B cell (primary cell): ENCODE data around the gene GATA5. TPM values are rescaled to one million over a fixed set of nuclear protein-coding genes. Genes with fewer than 3 reads are reported as not detected.

Experiments
- ATAC-seq: fragments of 200-7000 bp; cut with Tn5 transposase; one replicate; pipeline ENCODE4 v1.10.0; 2021; ENCODE audit warnings: low read depth, mild to moderate bottlenecking, moderate number of reproducible peaks, moderate library complexity
- CTCF ChIA-PET: fragments of 350-600 bp; sonication (Branson Sonifier 250); formaldehyde crosslinking; loops from one replicate; lab custom pipeline; 2021; ENCODE audit warnings: antibody characterized with exemption, inconsistent platforms; lab: Charles Lee
- POLR2A ChIA-PET: fragments of 350-600 bp; sonication (Branson Sonifier 250); formaldehyde crosslinking; loops from one replicate; lab custom pipeline; 2021; ENCODE audit warnings: antibody characterized with exemption; lab: Charles Lee
- DNase-seq: peaks from one replicate; pipeline ENCODE4 v3.0.0; 2013
- H2AFZ ChIP-seq: 2 replicates; pipeline ENCODE4 v1.6.1; 2012; ENCODE audit warnings: mild to moderate bottlenecking, low read depth, low read length; ENCODE audit not compliant: insufficient read depth, poor library complexity, severe bottlenecking
- H3K27ac ChIP-seq, 2 donors: 1 replicate in 1 of 2; 2 replicates in 1 of 2; pipeline ENCODE4 v1.5.1; 2012 to 2013; ENCODE audit warnings: low read length in 2 of 2, mild to moderate bottlenecking in 2 of 2, moderate library complexity in 1 of 2
- H3K27me3 ChIP-seq, 4 experiments: fragments of 200-600 bp in 1 of 4; sonication (generic) in 1 of 4; replicated peaks in 1 of 4; 1 replicate in 2 of 4; 2 replicates in 2 of 4; pipeline versions ENCODE4 v1.6.1 to v1.7.0; 2013 to 2016; ENCODE audit warnings: low read length in 3 of 4, mild to moderate bottlenecking in 2 of 4, mixed read lengths in 1 of 4, moderate library complexity in 1 of 4; ENCODE audit not compliant: insufficient read depth in 4 of 4, control insufficient read depth in 3 of 4; ENCODE audit errors: control extremely low read depth in 1 of 4
- H3K36me3 ChIP-seq, 2 experiments: replicated peaks in 1 of 2; 1 replicate in 1 of 2; 2 replicates in 1 of 2; pipeline versions ENCODE4 v1.6.1 to v1.7.1; 2013; ENCODE audit warnings: low read length in 1 of 2; ENCODE audit not compliant: insufficient read depth in 2 of 2, control insufficient read depth in 1 of 2; ENCODE audit errors: control extremely low read depth in 1 of 2, extremely low read depth in 1 of 2
- H3K4me1 ChIP-seq, 2 donors: fragments of 200-600 bp in 1 of 2; sonication (generic) in 1 of 2; 1 replicate in 1 of 2; 2 replicates in 1 of 2; pipeline versions ENCODE4 v1.5.1 to v1.6.1; 2013 to 2017; ENCODE audit warnings: low read length in 2 of 2; ENCODE audit not compliant: control insufficient read depth in 2 of 2, insufficient read depth in 2 of 2
- H3K4me2 ChIP-seq: replicated peaks from 2 replicates; pipeline ENCODE3; 2012; ENCODE audit warnings: mild to moderate bottlenecking, low read depth, low read length; ENCODE audit not compliant: poor library complexity, severe bottlenecking
- H3K4me3 ChIP-seq, 5 experiments: fragments of 200-600 bp in 1 of 5; sonication (generic) in 1 of 5; 1 replicate in 3 of 5; 2 replicates in 2 of 5; pipeline versions ENCODE4 v1.5.1 to v1.7.0; 2011 to 2016; ENCODE audit warnings: low read length in 4 of 5, mild to moderate bottlenecking in 4 of 5, low read depth in 2 of 5, control low read depth in 1 of 5, moderate library complexity in 1 of 5; ENCODE audit not compliant: insufficient read depth in 1 of 5; ENCODE audit errors: control extremely low read depth in 1 of 5, extremely low read depth in 1 of 5
- H3K79me2 ChIP-seq: fragments of 200-600 bp; sonication (generic); one replicate; pipeline ENCODE4 v1.6.0; 2016; ENCODE audit warnings: low read length; ENCODE audit not compliant: control insufficient read depth, insufficient read depth
- H3K9ac ChIP-seq: fragments of 200-600 bp; sonication (generic); 2 replicates; pipeline ENCODE4 v1.6.1; 2017; ENCODE audit warnings: mild to moderate bottlenecking, low read length, moderate library complexity
- H3K9me3 ChIP-seq, 3 donors: one replicate each; pipeline versions ENCODE4 v1.6.1 to v1.7.1; 2013; ENCODE audit warnings: low read length in 2 of 3; ENCODE audit not compliant: control insufficient read depth in 2 of 3, insufficient read depth in 1 of 3; ENCODE audit errors: control extremely low read depth in 1 of 3
- H4K20me1 ChIP-seq: 2 replicates; pipeline ENCODE4 v1.6.0; 2012; ENCODE audit warnings: mild to moderate bottlenecking, low read length; ENCODE audit not compliant: insufficient read depth, control insufficient read depth, poor library complexity, severe bottlenecking
- H3K27ac Mint-ChIP-seq: one replicate; pipeline ENCODE4 v1.8.0; 2021; ENCODE audit warnings: mixed read lengths
- H3K27me3 Mint-ChIP-seq: one replicate; pipeline ENCODE4 v1.8.0; 2021; ENCODE audit warnings: mixed read lengths
- H3K4me1 Mint-ChIP-seq: one replicate; pipeline ENCODE4 v1.8.0; 2021; ENCODE audit warnings: mixed read lengths
- H3K4me3 Mint-ChIP-seq: one replicate; pipeline ENCODE4 v1.8.0; 2021; ENCODE audit warnings: mixed read lengths
- H3K9me3 Mint-ChIP-seq: one replicate; pipeline ENCODE4 v1.8.0; 2022; ENCODE audit warnings: mixed read lengths; ENCODE audit not compliant: insufficient read depth
- CTCF ChIP-seq: fragments of 200-600 bp; IDR thresholded peaks from one replicate; pipeline ENCODE4 v1.8.0; 2022; ENCODE audit warnings: antibody characterized with exemption, mild to moderate bottlenecking
- EZH2 ChIP-seq: IDR thresholded peaks from 2 replicates; pipeline ENCODE4 v1.6.1; 2012; ENCODE audit warnings: borderline replicate concordance, low read depth, mild to moderate bottlenecking, moderate library complexity, low read length; ENCODE audit not compliant: insufficient read depth, poor library complexity, severe bottlenecking
- WGBS: methylation state at CpG from one replicate; pipeline ENCODE4 v1.1.5; 2013; ENCODE audit warnings: missing lambda C conversion rate; ENCODE audit not compliant: insufficient coverage; 5-methylcytosine and 5-hydroxymethylcytosine counted together
- intact Hi-C: fragments of 100-400 bp; cut with micrococcal nuclease; formaldehyde crosslinking; loops from one replicate; pipeline ENCODE4 v1.10.0; 2022
- polyA plus RNA-seq: library from polyadenylated mRNA; depleted of rRNA; stranded (reverse); fragments of >200 nt; gene quantifications from 2 replicates; pipeline ENCODE4 v1.2.3, GENCODE V29; 2012
- total RNA-seq, 2 donors: library from RNA; stranded (reverse); fragments of 120-200 nt in 1 of 2; gene quantifications; 1 replicate in 1 of 2; 2 replicates in 1 of 2; pipeline versions ENCODE4 v1.2.3 to v1.2.4, GENCODE V29; 2013 to 2022

Gene GATA5
- total and polyA plus RNA-seq, 2 donors (not counting 1 experiment from before 2014, with no cell fraction given), result not detected

DNA sequence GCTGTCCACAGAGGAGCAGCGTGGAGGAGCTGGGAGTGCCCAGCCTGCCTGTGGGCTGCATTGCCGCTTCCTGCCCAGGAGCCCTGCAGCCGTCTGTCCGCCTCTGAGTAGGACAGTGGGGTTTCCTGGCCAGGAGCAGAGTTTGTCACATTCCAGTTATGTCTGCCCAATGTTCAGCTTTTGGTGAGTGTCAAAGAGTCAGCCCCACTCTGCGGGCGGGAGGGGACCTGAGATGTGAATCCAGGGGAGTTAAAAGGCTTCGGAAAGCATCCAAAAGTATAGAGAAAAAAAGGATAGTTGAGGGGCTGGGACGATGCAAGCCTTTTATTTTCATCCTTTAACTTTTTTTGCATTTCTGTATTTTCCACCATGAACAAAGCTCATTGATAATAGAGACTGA, 7.2 kb upstream of the GATA5 start:
- Histone ChIP-seq H3K27me3 (peaks cover 0 to 91% (median 35%) of the 10 kb centered on the region in 4 experiments), H3K36me3 (no peaks in the 10 kb centered on the region), H3K4me1 (peaks cover 19 to 21% of the 10 kb centered on the region in 2 donors), H3K27ac (no peak overlapping the region), H3K9ac (no peak overlapping the region), H2AFZ (no peak overlapping the region), H4K20me1 (no peaks in the 10 kb centered on the region), H3K9me3 (peaks cover 0 to 6% (median 0%) of the 10 kb centered on the region in 3 donors), H3K4me3 (no peak overlapping the region), H3K79me2 (no peaks in the 10 kb centered on the region), H3K4me2 (no peak overlapping the region)
- Mint-ChIP-seq H3K27ac (no peak overlapping the region), H3K9me3 (no peaks in the 10 kb centered on the region), H3K4me1 (peaks cover 15% of the 10 kb centered on the region), H3K4me3 (no peak overlapping the region), H3K27me3 (peaks cover 48% of the 10 kb centered on the region)
- CTCF ChIA-PET, result no interaction called here
- TF ChIP-seq EZH2 (no peak), CTCF (no peak)
- no peak for DNase-seq
- WGBS, result 5% methylated on average over 4 of the region's 8 CpGs
- POLR2A ChIA-PET, result no interaction called here
- intact Hi-C loops, result no loop called here
- ATAC-seq, result no peak

- Histone ChIP-seq H3K4me2 (peak overlapping the region; percentile 25), H2AFZ (no peak overlapping the region)
- no peak overlapping the region for H3K27ac Mint-ChIP-seq
These were observed 6.5 kb upstream of the GATA5 start for GRCh38 chr20:62482146-62482809.

More at GRCh38 chr20:62482146-62482809, 6.5 kb upstream of the GATA5 start:
- TF ChIP-seq EZH2, result no peak
- TF ChIP-seq CTCF, result no peak
- Histone ChIP-seq H4K20me1 (no peaks in the 10 kb centered on the region), H3K27ac (no peak overlapping the region), H3K79me2 (no peaks in the 10 kb centered on the region), H3K4me1 (peaks cover 21 to 22% of the 10 kb centered on the region in 2 donors), H3K9ac (no peak overlapping the region), H3K4me3 (no peak overlapping the region), H3K27me3 (peaks cover 0 to 91% (median 33%) of the 10 kb centered on the region in 4 experiments), H3K36me3 (no peaks in the 10 kb centered on the region), H3K9me3 (no peaks in the 10 kb centered on the region)
- Mint-ChIP-seq H3K4me1 (peaks cover 15% of the 10 kb centered on the region), H3K27me3 (peaks cover 53% of the 10 kb centered on the region), H3K4me3 (no peak overlapping the region), H3K9me3 (no peaks in the 10 kb centered on the region)
- POLR2A ChIA-PET, result no interaction called here
- intact Hi-C loops, result no loop called here
- 13% methylated on average over 23 of the region's 25 CpGs for WGBS
- CTCF ChIA-PET, result no interaction called here
- DNase-seq, result no peak
- no peak for ATAC-seq
